Putamen (tissue), 1 donor: ENCODE measurements around the gene GXYLT1.
A peak's percentile ranks its signal among the peaks of the same experiment; 100 is the strongest.
"Not testable (repeated sequence)": the region's sequence is repeated elsewhere in the genome, so short reads cannot be mapped to it uniquely, and the experiment has no call there.

Source experiments
- DNase-seq: peaks from one replicate; pipeline ENCODE4 v3.0.0-alpha.2; 2016; ENCODE audit warnings: low spot score

Gene GXYLT1

DNA sequence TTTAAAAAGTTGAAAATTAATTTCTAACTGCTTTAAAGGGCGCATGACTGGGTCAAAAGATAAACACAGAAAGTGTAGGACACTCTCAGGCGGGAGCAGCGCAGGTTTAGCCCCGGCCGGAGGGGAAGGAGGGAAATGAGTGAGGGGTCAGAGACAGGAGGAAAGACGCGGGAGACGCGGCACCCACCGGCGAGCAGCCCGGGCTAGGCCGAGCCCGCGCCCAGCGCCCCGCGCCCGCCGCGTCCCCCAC, 591 bp downstream of the GXYLT1 start:
- DNase-seq = no peak

DNA sequence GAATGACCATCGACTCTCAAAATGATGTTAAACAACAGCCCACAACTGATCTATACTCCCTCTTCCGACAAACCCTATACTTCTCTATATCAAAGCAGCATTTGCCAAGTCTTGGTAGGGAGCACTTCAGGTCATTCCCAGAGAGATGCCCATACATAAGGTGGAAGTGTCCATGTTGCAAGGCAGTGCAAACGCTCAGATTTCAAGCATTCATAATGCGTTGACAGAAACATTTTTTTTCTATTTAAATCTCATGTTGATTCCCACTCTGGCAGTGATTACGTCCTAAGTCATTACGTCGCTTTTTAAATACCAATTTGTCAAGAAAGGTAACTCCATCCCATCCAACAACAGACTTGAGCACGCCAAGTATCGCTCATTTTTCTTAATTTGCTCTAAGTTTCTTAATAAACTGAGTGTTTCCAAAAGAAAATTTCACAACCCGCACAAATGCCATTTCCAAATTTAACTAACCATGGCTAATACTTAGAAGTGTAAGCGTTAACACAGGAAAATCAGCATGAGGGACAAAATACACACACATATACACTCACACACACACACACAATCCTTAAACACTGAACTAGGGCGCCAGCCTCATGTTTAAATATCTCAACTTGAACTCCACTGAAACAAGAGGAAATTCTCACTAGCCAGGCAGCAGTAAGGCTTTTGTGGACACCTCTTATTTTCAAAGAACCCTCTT, 1.1 kb downstream of the GXYLT1 start:
- no peak for DNase-seq

GRCh38 chr12:42141981-42142606, 2.6 kb downstream of the GXYLT1 start:
- DNase-seq = no peak

- no peak for DNase-seq
Measured at GRCh38 chr12:42140901-42141300, 3.8 kb downstream of the GXYLT1 start.

GRCh38 chr12:42135259-42135814, 9.3 kb downstream of the GXYLT1 start:
- DNase-seq = no peak

GRCh38 chr12:42130672-42131402, 13.8 kb downstream of the GXYLT1 start:
- DNase-seq = no peak

DNA sequence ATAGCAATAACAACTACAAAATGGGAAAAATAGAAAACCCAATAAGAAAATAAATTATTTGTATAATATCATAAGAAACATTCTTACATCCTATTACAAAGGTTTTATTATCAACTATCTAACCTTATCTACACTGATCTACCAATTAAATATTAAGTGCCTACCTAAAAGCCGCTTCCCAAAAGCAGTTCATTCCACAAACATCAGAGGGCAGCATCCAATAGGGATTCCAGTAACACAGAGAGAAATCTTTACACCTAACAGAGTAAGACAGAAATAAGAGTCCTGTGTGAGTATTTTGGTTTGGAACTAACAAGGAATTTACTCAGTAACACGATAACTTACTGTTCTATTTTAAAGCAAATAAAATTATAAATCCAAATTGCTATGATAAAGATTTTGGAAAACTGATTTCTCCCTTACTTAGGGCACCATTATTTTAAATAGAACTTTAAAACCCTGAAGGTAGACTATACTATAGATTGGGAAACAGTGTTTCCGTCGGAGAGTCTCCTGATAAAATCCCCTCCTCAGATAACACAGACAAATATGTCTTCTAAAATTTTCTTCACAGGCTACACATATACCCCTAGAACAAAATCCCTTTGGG, 15.0 kb downstream of the GXYLT1 start:
- DNase-seq = peak; percentile 47

GRCh38 chr12:42128888-42129287, 15.8 kb downstream of the GXYLT1 start:
- DNase-seq = no peak

DNA sequence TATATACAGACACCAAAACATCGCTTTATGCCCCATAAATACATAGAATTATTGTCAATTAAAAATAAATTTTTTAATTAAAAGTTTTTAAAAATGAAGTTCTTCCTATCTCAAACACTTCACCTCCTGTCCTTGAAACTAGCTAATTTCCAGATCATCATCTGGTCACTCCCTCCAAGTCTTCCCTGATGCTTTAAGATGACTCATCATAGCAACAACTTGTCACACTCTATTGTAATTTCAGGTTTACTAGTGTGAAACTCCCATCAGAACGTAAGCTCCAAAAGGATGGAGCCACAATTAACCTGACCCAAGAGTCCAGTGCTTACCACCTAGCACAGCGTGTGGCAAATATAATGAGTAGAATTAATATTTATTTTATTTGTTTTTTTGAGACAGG, 16.3 kb downstream of the GXYLT1 start:
- DNase-seq = no peak

GRCh38 chr12:42126963-42127362, 17.7 kb downstream of the GXYLT1 start:
- no peak for DNase-seq

- no peak for DNase-seq
Measured at GRCh38 chr12:42125388-42125767, 19.3 kb downstream of the GXYLT1 start.

DNA sequence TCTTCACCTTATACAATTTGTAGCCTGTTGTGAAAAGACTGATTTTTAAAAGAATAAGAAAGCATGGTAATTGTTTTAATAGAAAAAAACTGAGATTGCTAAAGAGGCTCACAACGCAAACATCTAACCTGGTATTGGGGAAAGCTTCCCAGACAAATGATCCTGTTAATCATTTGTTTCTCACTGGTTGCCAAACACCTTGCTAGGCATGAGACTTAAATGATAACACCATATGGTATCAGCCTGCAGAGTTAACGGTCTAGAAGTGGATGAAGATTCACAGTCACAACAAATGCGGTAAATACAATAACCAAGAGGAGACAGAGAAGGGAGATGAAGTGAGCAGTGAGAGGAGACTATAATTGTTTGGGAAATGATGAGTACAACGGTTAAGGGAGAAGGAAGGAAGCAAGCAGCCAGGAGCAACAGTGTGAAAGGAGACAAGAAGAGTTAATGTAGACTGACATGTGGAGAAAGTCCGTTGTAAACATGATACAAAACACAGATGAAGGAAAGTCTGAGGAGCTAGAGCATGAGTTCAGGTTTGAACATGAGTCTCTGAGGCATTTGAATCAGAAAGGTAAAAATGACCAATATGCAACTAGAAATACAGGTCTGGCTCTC, 19.8 kb downstream of the GXYLT1 start:
- no peak for DNase-seq

GRCh38 chr12:42119085-42119633, 25.5 kb downstream of the GXYLT1 start:
- no peak for DNase-seq

DNA sequence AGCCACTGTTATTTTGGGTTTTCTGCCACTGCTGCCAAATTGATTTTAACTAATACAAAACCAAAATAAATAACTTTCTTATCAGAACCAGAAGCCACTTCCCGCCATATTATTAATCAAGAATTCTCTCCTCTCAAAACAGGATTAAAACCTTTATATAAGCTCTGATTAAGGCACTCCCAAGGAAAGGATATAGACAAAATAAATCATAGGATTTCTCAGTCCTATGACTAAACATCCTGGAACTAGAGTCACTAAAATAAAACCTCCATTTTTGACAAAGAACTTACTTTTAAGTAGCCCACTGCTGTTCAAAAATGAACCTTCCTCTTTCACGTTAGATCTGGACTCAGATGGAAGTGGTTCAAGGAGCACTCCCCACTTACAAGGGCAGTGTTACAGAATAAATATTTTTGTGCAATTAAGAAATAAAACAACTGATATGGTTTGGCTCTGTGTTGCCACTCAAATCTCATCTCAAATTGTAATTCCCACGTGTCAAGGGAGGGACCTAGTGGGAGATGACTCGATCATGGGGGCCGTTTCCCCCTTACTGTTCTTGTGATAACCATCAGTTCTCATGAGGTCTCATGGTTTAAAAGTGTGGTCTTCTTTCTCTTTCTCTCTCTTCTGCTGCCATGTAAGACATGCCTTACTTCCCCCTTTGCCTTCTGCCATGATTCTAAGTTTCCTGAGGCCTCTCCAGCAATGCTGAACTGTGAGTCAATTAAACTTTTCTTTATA, 26.4 kb downstream of the GXYLT1 start:
- no peak for DNase-seq

GRCh38 chr12:42109031-42109430, 35.6 kb downstream of the GXYLT1 start:
- no peak for DNase-seq

DNA sequence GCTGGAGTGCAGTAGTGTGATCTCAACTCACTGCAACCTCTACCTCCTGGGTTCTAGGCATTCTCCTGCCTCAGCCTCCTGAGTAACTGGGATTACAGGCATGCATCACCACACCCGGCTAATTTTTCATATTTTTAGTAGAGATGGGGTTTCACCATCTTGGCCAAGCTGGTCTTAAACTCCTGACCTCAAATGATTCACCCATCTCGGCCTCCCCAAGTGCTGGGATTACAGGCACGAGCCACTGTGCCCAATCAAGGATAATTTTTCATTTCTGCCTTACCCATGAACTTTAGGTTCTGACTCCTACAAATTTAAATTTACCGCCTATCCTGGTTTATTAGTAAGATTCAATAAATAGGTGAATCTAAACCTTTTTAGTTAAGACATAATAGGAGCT, 37.9 kb downstream of the GXYLT1 start:
- not testable (repeated sequence) for DNase-seq

GRCh38 chr12:42104784-42105183, 39.9 kb downstream of the GXYLT1 start:
- DNase-seq = no peak

GRCh38 chr12:42104087-42104486, 40.6 kb downstream of the GXYLT1 start:
- DNase-seq = peak; percentile 7

- no peak for DNase-seq
Measured at GRCh38 chr12:42103155-42103554, 41.5 kb downstream of the GXYLT1 start.

GRCh38 chr12:42102720-42103119, 42.0 kb downstream of the GXYLT1 start:
- DNase-seq = no peak

GRCh38 chr12:42099433-42099832, 45.2 kb downstream of the GXYLT1 start:
- DNase-seq = no peak
